ENCODE data around the gene R3HDM2. TPM values are rescaled to one million over a fixed set of nuclear protein-coding genes. Genes with fewer than 3 reads are reported as not detected.

Gene R3HDM2
- total and polyA plus RNA-seq, 4 donors = 7.4 to 28.9 (median 15.1) TPM

GRCh38 chr12:57465030-57465746 lies 34.3 kb upstream of the R3HDM2 start:
- H3K27ac ChIP-seq (ENCODE audit: low read depth in 1 of 2, low read length in 2 of 2) = no peak overlapping the region
- H3K4me3 ChIP-seq (ENCODE audit: low read depth in 1 of 3, low read length in 3 of 3) = no peak overlapping the region
- no peaks in the 10 kb centered on the region for H3K36me3 ChIP-seq (ENCODE audit: control insufficient read depth in 4 of 4, insufficient read depth in 3 of 4, low read depth in 1 of 4, low read length in 3 of 4)
- no peak overlapping the region for H3K9ac ChIP-seq (ENCODE audit: low read depth in 1 of 2, low read length in 2 of 2)
- H3K4me1 ChIP-seq (ENCODE audit: control insufficient read depth in 4 of 4, insufficient read depth in 4 of 4, low read length in 3 of 4) = peaks cover 7 to 25% (median 17%) of the 10 kb centered on the region in 4 donors
- no peaks in the 10 kb centered on the region for H3K27me3 ChIP-seq (ENCODE audit: control insufficient read depth in 4 of 4, insufficient read depth in 4 of 4, low read length in 3 of 4)
- no peak for DNase-seq (ENCODE audit: low spot score)
- 84% methylated on average over 6 of the region's 6 CpGs for WGBS
- no peaks in the 10 kb centered on the region for H3K9me3 ChIP-seq (ENCODE audit: control insufficient read depth in 4 of 4, low read length in 3 of 4)
- no peak for TF ChIP-seq JUND (IDR thresholded peaks at IDR 0.05)
- TF ChIP-seq SP1 (IDR thresholded peaks at IDR 0.05) = no peak
- TF ChIP-seq FOXA2 (IDR thresholded peaks at IDR 0.05) = no peak
- no peak for TF ChIP-seq NR2F2 (IDR thresholded peaks at IDR 0.05)
- TF ChIP-seq HNF4G (IDR thresholded peaks at IDR 0.05) = no peak
- TF ChIP-seq REST (IDR thresholded peaks at IDR 0.05) = no peak
- no peak for TF ChIP-seq FOXA1 (IDR thresholded peaks at IDR 0.05)
- no peak for TF ChIP-seq RXRA (IDR thresholded peaks at IDR 0.05)
- TF ChIP-seq HNF4A (conservative IDR thresholded peaks at IDR 0.05) = no peak
- no peak for TF ChIP-seq ATF3 (IDR thresholded peaks at IDR 0.05)
- TF ChIP-seq TAF1 (conservative IDR thresholded peaks at IDR 0.05) = no peak
- no peak for TF ChIP-seq MAX (IDR thresholded peaks at IDR 0.05)
- no peak for TF ChIP-seq GABPA (IDR thresholded peaks at IDR 0.05 in 1 of 2, conservative IDR thresholded peaks at IDR 0.05 in 1 of 2)
- TF ChIP-seq YY1 (IDR thresholded peaks at IDR 0.05) = no peak
- TF ChIP-seq RAD21 (IDR thresholded peaks at IDR 0.05) = no peak
- no peak for TF ChIP-seq ZBTB33 (IDR thresholded peaks at IDR 0.05)
- no peak for TF ChIP-seq CTCF (IDR thresholded peaks at IDR 0.05; ENCODE audit: low read depth, low read length, missing input control)
- TF ChIP-seq EGR1 (IDR thresholded peaks at IDR 0.05; ENCODE audit: low read depth in 2 of 2) = no peak

Data from liver (tissue), 9 donors.